Tibial artery (tissue), 4 donors: ENCODE measurements around the gene LGR6.

ENCODE experiments used
- DNase-seq, 2 donors: peaks; one replicate each; pipeline ENCODE4 v3.0.0-alpha.2; 2019
- H3K27ac ChIP-seq, 2 donors: fragments of 200-600 bp; sonication (generic) in 1 of 2; 1 replicate in 1 of 2; 2 replicates in 1 of 2; pipeline ENCODE4 v1.5.1; 2018 to 2019; ENCODE audit warnings: mild to moderate bottlenecking in 1 of 2
- H3K27me3 ChIP-seq, 2 donors: fragments of 200-600 bp; sonication (generic) in 1 of 2; one replicate each; pipeline versions ENCODE4 v1.5.1 to v1.6.0; 2016 to 2019
- H3K36me3 ChIP-seq, 3 donors: fragments of 200-600 bp; sonication (generic) in 2 of 3; one replicate each; pipeline ENCODE4 v1.5.1; 2016 to 2019; ENCODE audit warnings: mild to moderate bottlenecking in 2 of 3
- H3K4me1 ChIP-seq, 4 donors: fragments of 200-600 bp; sonication (generic) in 2 of 4; 1 replicate in 3 of 4; 2 replicates in 1 of 4; pipeline ENCODE4 v1.5.1; 2016 to 2019
- H3K4me3 ChIP-seq, 2 donors: fragments of 200-600 bp; sonication (generic) in 1 of 2; 1 replicate in 1 of 2; 2 replicates in 1 of 2; pipeline ENCODE4 v1.5.1; 2018 to 2019; ENCODE audit warnings: mild to moderate bottlenecking in 2 of 2
- H3K9me3 ChIP-seq, 3 donors: fragments of 200-600 bp; sonication (generic) in 1 of 3; one replicate each; pipeline ENCODE4 v1.5.1; 2016 to 2019
- intact Hi-C: fragments of 100-400 bp; cut with DNase I; formaldehyde crosslinking; loops from one replicate; pipeline ENCODE4 v1.15.0; 2023; ENCODE audit warnings: low total_unique reads
- TF ChIP-seq, protein P1 (sequence below), 2 experiments: fragments of 200-600 bp in 1 of 2; fragments of 450-650 bp in 1 of 2; IDR thresholded peaks; one replicate each; pipeline ENCODE4 v1.5.1; 2017 to 2019; ENCODE audit warnings: antibody characterized with exemption in 2 of 2, mild to moderate bottlenecking in 1 of 2, moderate library complexity in 1 of 2

Gene LGR6

DNA sequence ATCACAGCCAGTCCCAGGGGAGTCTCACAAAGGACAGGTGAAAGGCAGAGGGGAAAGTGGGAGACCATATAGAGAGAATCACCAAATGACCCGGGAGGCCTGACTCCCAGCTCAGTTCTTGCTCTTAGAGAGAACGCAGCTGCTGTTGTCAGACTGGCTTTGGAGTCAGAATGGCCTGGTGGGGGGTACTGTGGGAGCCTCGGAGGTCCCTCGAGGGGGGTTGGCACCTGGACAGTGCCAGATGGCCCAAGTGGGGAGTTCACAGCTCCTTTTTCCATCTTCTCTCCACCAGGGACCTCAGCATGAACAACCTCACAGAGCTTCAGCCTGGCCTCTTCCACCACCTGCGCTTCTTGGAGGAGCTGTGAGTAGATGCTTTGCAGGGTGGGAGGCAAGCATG, 31.5 kb downstream of the LGR6 start:
- TF ChIP-seq, protein P1, sequence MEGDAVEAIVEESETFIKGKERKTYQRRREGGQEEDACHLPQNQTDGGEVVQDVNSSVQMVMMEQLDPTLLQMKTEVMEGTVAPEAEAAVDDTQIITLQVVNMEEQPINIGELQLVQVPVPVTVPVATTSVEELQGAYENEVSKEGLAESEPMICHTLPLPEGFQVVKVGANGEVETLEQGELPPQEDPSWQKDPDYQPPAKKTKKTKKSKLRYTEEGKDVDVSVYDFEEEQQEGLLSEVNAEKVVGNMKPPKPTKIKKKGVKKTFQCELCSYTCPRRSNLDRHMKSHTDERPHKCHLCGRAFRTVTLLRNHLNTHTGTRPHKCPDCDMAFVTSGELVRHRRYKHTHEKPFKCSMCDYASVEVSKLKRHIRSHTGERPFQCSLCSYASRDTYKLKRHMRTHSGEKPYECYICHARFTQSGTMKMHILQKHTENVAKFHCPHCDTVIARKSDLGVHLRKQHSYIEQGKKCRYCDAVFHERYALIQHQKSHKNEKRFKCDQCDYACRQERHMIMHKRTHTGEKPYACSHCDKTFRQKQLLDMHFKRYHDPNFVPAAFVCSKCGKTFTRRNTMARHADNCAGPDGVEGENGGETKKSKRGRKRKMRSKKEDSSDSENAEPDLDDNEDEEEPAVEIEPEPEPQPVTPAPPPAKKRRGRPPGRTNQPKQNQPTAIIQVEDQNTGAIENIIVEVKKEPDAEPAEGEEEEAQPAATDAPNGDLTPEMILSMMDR (IDR thresholded peaks at IDR 0.05) = no peak
- DNase-seq = no peak
- Histone ChIP-seq H3K4me1 (peaks cover 0 to 40% (median 24%) of the 10 kb centered on the region in 4 donors), H3K27ac (peak overlapping the region in 1 of 2 donors; percentile 70), H3K9me3 (no peaks in the 10 kb centered on the region), H3K4me3 (no peak overlapping the region), H3K27me3 (no peaks in the 10 kb centered on the region), H3K36me3 (peaks cover 0 to 25% (median 18%) of the 10 kb centered on the region in 3 donors)
- intact Hi-C loops = no loop called here

DNA sequence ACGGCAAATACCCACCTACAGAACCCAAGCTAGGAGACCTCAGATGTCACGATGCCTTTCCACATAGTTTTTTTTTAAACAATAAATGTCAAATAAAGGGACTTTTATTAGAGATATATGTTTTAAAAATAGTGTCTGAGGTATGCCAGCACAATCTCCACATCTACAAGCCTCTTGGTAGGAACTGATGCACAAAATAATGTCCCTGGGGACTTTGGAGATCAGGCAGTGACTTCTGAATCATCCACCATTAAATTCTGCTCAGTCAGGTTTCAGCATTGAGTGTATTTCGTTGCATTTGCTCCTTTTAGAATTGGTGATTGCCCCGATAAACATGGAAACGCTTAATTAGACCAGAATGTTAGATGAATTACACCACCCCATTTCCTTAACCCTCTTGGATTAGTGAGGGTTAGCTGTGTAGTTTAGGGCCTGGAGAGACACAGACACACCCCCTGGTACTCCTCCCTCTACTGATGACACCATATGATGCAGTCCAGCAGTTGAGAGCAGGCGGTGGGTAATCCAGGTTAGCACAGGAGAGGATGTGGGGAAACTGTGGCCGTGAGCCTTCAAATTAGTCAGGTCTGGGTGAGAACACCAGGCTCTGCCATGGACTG, 33.6 kb downstream of the LGR6 start:
- H3K27me3 ChIP-seq = no peaks in the 10 kb centered on the region
- TF ChIP-seq, protein P1 (IDR thresholded peaks at IDR 0.05) = no peak
- DNase-seq = no peak
- no peak overlapping the region for H3K27ac ChIP-seq
- no peak overlapping the region for H3K4me3 ChIP-seq
- H3K36me3 ChIP-seq = peaks cover 0 to 33% (median 18%) of the 10 kb centered on the region in 3 donors
- H3K9me3 ChIP-seq = no peaks in the 10 kb centered on the region
- H3K4me1 ChIP-seq = peaks cover 0 to 26% (median 18%) of the 10 kb centered on the region in 4 donors
- intact Hi-C loops = no loop called here

DNA sequence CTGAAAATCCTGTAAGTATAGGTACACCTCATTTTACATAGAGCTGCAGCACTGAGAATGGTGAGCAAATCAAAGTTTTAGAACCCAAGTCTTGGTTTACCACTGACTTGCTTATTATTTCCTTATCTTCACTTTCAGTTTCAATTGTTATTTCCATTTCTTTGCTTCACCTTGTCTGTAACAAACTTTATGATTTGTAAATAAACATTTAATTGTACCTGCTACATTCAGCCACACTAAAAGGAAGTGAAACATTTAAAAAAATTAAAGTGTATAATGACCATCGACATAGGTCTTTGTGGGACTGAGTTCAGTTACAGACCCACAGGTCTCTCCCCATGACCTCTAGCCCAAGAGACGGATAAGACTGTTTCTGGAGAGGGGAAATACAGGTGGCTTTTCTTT, 34.4 kb downstream of the LGR6 start:
- DNase-seq = no peak
- no peaks in the 10 kb centered on the region for H3K27me3 ChIP-seq
- intact Hi-C loops = no loop called here
- H3K36me3 ChIP-seq = peaks cover 0 to 33% (median 18%) of the 10 kb centered on the region in 3 donors
- H3K4me1 ChIP-seq = peaks cover 0 to 18% (median 11%) of the 10 kb centered on the region in 4 donors
- H3K4me3 ChIP-seq = no peak overlapping the region
- TF ChIP-seq, protein P1 (IDR thresholded peaks at IDR 0.05) = no peak
- H3K9me3 ChIP-seq = no peaks in the 10 kb centered on the region
- H3K27ac ChIP-seq = no peak overlapping the region

DNA sequence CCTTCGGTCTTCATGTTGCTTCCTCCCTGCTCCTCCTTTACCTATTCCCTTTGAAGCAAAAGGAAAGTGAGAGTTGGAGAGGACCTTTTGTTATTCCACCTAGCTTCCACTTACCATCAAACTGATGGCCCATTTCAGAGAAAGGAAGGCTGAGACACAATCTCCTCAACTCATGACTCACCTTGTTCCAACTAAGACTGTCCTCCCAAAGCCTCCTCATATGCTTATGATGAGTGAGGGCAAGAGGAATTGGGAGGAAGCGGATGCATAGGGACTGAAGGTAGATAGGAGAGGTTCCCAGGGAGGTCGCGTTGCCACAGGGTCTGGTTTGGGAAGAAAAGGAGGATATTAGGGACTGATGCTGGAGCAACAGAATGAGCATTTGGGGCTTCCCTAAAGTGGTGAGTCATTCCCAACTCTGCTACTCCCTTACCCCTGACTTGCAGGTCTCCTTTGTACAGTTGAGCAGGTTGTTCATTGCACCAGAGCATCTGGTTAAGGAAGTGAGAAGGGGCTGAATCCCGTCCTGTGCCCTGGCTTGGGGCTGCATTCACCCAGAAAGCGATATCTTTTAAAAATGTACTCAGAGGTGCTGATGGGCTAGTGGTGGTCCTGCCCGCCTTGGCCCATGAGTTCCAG, 35.0 kb downstream of the LGR6 start:
- H3K27ac ChIP-seq = no peak overlapping the region
- no peaks in the 10 kb centered on the region for H3K9me3 ChIP-seq
- peaks cover 0 to 33% (median 18%) of the 10 kb centered on the region in 3 donors for H3K36me3 ChIP-seq
- no peaks in the 10 kb centered on the region for H3K27me3 ChIP-seq
- TF ChIP-seq, protein P1 (IDR thresholded peaks at IDR 0.05) = no peak
- intact Hi-C loops = no loop called here
- H3K4me1 ChIP-seq = peaks cover 0 to 12% (median 5%) of the 10 kb centered on the region in 4 donors
- H3K4me3 ChIP-seq = no peak overlapping the region
- DNase-seq = no peak

DNA sequence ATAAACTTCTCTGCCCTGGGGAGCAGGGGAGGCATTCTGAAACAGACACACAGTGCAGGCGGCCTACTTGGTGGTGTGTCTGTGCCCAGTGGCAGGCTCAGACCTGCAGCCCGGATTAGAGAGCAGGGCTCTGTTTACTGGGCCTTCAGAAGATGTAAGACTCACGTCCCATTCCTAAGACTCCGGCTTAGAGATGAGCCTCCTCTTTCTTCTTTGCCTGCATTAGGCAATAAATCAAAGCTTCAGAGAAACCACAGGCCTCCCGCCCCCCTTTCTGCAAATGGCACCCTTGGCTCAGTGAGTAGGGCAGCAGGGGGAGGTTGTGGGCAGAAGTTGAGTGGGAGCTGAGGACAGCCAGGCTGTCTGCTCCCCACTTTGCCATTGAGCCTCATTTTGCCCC, 35.8 kb downstream of the LGR6 start:
- intact Hi-C loops = no loop called here
- Histone ChIP-seq H3K9me3 (no peaks in the 10 kb centered on the region), H3K27me3 (no peaks in the 10 kb centered on the region), H3K27ac (no peak overlapping the region), H3K4me3 (no peak overlapping the region), H3K36me3 (peaks cover 0 to 33% (median 18%) of the 10 kb centered on the region in 3 donors), H3K4me1 (peaks cover 0 to 5% (median 0%) of the 10 kb centered on the region in 4 donors)
- no peak for DNase-seq
- TF ChIP-seq, protein P1 (IDR thresholded peaks at IDR 0.05) = no peak
